GM18907 (cell line): ENCODE data around the gene POGK.

Source experiments
- ATAC-seq: cut with Tn5 transposase; IDR thresholded peaks from one replicate; pipeline ENCODE4 v1.9.1; 2021; ENCODE audit warnings: mild to moderate bottlenecking, moderate library complexity; ENCODE audit not compliant: unreplicated experiment

The POGK gene

GRCh38 chr1:166899769-166900168, 60.5 kb downstream of the POGK start:
- no peak for ATAC-seq

- no peak for ATAC-seq
These were observed 61.7 kb downstream of the POGK start for GRCh38 chr1:166900987-166901386.

- no peak for ATAC-seq
These were observed 63.0 kb downstream of the POGK start for GRCh38 chr1:166902279-166902678.

- no peak for ATAC-seq
These were observed 64.0 kb downstream of the POGK start for GRCh38 chr1:166903232-166903631.

GRCh38 chr1:166905136-166905535, 65.9 kb downstream of the POGK start:
- ATAC-seq = no peak

GRCh38 chr1:166905900-166906299, 66.6 kb downstream of the POGK start:
- ATAC-seq = no peak
